ENCODE data around the gene CAMP. TPM values are rescaled to one million over a fixed set of nuclear protein-coding genes. Genes with fewer than 3 reads are reported as not detected.

CAMP gene
- total RNA-seq, 1 donor: not detected

Small RNAs within 50 kb of the gene (small RNA-seq; reads per million reads assigned to genes)
- gene MIR4443: not detected
- not detected for gene NDUFB1P1
- gene RNU7-128P: not detected

Other genes starting within 250 kb of the CAMP start
- gene MAP4, start 207.1 kb upstream of the CAMP start, total RNA-seq: 111 and 127 TPM in 2 replicates
- 8.7 and 9.9 TPM in 2 replicates for gene CDC25A, start 35.1 kb upstream of the CAMP start, total RNA-seq
- 3.9 and 4.7 TPM in 2 replicates for gene ZNF589, start 17.6 kb downstream of the CAMP start, total RNA-seq
- 21.6 and 25.9 TPM in 2 replicates for gene NME6, start 77.9 kb downstream of the CAMP start, total RNA-seq
- gene SPINK8, start 110.2 kb downstream of the CAMP start, total RNA-seq: not detected in 2 replicates
- not detected in 2 replicates for gene FBXW12, start 148.7 kb downstream of the CAMP start, total RNA-seq
- gene PLXNB1, start 206.6 kb downstream of the CAMP start, total RNA-seq: 26.1 and 35.0 TPM in 2 replicates
- 15.5 and 21.2 TPM in 2 replicates for gene CCDC51, start 216.6 kb downstream of the CAMP start, total RNA-seq
- 186 and 216 TPM in 2 replicates for gene TMA7, start 216.8 kb downstream of the CAMP start, total RNA-seq
- 5.5 and 7.8 TPM in 2 replicates for gene ATRIP, start 223.2 kb downstream of the CAMP start, total RNA-seq

Measured in fibroblast of villous mesenchyme (primary cell).